NOMO-1 (cell line): Measurements from ENCODE around the gene INPP5A.

Source experiments
- DNase-seq, 2 experiments: peaks; one replicate each; lab custom pipeline; 2025; ENCODE audit not compliant: unreplicated experiment in 2 of 2; lab: John Stamatoyannopoulos, UW

INPP5A gene

GRCh38 chr10:132624061-132624846 lies 86.7 kb downstream of the INPP5A start:
- no peak for DNase-seq

- no peak for DNase-seq
Measured at GRCh38 chr10:132624847-132625471, 87.4 kb downstream of the INPP5A start.

- DNase-seq = no peak
Measured at GRCh38 chr10:132626019-132626760, 88.6 kb downstream of the INPP5A start.

- DNase-seq = no peak
Measured at GRCh38 chr10:132626761-132627665, 89.4 kb downstream of the INPP5A start.

GRCh38 chr10:132627666-132628531 lies 90.3 kb downstream of the INPP5A start:
- DNase-seq = peak in 1 of 2 experiments; percentile 28

- no peak for DNase-seq
Measured at GRCh38 chr10:132628966-132629900, 91.6 kb downstream of the INPP5A start.

- no peak for DNase-seq
Measured at GRCh38 chr10:132630156-132630555, 92.6 kb downstream of the INPP5A start.

- DNase-seq = no peak
Measured at GRCh38 chr10:132630666-132631337, 93.2 kb downstream of the INPP5A start.

- no peak for DNase-seq
Measured at GRCh38 chr10:132631338-132631735, 93.8 kb downstream of the INPP5A start.

- DNase-seq = no peak
Measured at GRCh38 chr10:132632091-132632561, 94.5 kb downstream of the INPP5A start.

GRCh38 chr10:132632851-132633684 lies 95.5 kb downstream of the INPP5A start:
- DNase-seq = no peak

GRCh38 chr10:132634241-132634946 lies 96.8 kb downstream of the INPP5A start:
- no peak for DNase-seq

GRCh38 chr10:132634947-132635271 lies 97.3 kb downstream of the INPP5A start:
- no peak for DNase-seq

GRCh38 chr10:132636358-132636757 lies 98.8 kb downstream of the INPP5A start:
- no peak for DNase-seq

- peak; percentile 58 to 65 for DNase-seq
Measured at GRCh38 chr10:132637477-132638129, 100.0 kb downstream of the INPP5A start.

GRCh38 chr10:132638130-132638515 lies 100.5 kb downstream of the INPP5A start:
- no peak for DNase-seq
